DOHH2 (cell line): ENCODE data around the gene PLCL1.

ENCODE experiments used
- EZH2phosphoT487 ChIP-seq: fragments of 200-600 bp; sonication (generic); IDR thresholded peaks from 2 replicates; pipeline ENCODE4 v1.6.1; 2017; ENCODE audit warnings: borderline replicate concordance, mild to moderate bottlenecking, antibody characterized with exemption, low read length, moderate library complexity, mixed read lengths
- TF ChIP-seq, protein P1 (sequence below): fragments of 200-600 bp; sonication (generic); IDR thresholded peaks from one replicate; pipeline ENCODE4 v1.5.1; 2014; ENCODE audit warnings: antibody characterized with exemption, mild to moderate bottlenecking, low read depth, low read length; ENCODE audit not compliant: poor library complexity, severe bottlenecking

DNA sequence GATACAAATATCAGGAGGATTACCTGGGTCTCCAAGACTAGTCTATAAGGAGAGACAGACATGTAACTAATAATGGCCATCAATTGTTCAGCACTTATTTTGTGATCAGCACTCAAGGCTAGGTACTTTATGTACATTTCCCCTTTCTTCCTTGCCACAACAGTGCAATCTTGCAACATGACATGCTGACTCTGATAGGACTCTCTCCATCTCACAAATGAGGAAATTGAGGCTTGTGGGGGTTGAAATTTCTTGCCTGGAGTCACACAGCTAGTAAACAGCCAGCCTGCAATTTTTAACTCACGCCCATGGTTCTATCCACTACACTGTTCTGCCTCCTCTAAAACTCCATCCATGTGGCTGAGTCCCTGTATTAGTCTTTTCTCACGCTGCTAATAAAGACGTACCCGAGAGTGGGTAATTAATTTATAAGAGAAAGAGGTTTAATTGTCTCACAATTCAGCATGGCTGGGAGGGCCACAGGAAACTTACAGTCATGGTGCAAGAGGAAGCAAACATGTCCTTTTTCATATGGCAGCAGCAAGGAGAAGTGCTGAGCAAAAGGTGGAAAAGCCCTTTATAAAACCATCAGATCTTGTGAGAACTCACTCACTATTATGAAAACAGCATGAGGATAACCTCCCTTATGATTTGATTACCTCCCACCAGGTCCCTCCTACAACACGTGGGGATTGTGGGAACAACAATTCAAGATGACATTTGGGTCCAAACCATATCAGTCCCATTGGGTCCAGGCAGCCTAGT, 302.4 kb downstream of the PLCL1 start:
- TF ChIP-seq, protein P1, sequence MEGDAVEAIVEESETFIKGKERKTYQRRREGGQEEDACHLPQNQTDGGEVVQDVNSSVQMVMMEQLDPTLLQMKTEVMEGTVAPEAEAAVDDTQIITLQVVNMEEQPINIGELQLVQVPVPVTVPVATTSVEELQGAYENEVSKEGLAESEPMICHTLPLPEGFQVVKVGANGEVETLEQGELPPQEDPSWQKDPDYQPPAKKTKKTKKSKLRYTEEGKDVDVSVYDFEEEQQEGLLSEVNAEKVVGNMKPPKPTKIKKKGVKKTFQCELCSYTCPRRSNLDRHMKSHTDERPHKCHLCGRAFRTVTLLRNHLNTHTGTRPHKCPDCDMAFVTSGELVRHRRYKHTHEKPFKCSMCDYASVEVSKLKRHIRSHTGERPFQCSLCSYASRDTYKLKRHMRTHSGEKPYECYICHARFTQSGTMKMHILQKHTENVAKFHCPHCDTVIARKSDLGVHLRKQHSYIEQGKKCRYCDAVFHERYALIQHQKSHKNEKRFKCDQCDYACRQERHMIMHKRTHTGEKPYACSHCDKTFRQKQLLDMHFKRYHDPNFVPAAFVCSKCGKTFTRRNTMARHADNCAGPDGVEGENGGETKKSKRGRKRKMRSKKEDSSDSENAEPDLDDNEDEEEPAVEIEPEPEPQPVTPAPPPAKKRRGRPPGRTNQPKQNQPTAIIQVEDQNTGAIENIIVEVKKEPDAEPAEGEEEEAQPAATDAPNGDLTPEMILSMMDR = no peak
- no peak for TF ChIP-seq EZH2phosphoT487
